Activated T-cell treated with anti-CD3 and anti-CD28 coated beads, Interleukin-2, amount 50 U/mL, for 4 hours (primary cell): Measurements from ENCODE around the gene EOLA2. TPM values are rescaled to one million over a fixed set of nuclear protein-coding genes. Genes with fewer than 3 reads are reported as not detected.
"Not testable (repeated sequence)": the region's sequence is repeated elsewhere in the genome, so short reads cannot be mapped to it uniquely, and the experiment has no call there.

ENCODE experiments used
- ATAC-seq, 2 donors: fragments of 200-7000 bp; cut with Tn5 transposase; one replicate each; pipeline ENCODE4 v1.10.0; 2021
- DNase-seq: peaks from one replicate; pipeline ENCODE4 v3.0.0-alpha.2; 2020
- H3K27me3 Mint-ChIP-seq: one replicate; pipeline ENCODE4 v1.8.0; 2021; ENCODE audit warnings: low read depth, mixed read lengths
- H3K36me3 Mint-ChIP-seq: one replicate; pipeline ENCODE4 v1.8.0; 2022; ENCODE audit warnings: mixed read lengths; ENCODE audit not compliant: insufficient read depth
- H3K4me1 Mint-ChIP-seq: one replicate; pipeline ENCODE4 v1.8.0; 2021; ENCODE audit warnings: low read depth, mixed read lengths
- H3K4me3 Mint-ChIP-seq: one replicate; pipeline ENCODE4 v1.8.0; 2021; ENCODE audit warnings: mild to moderate bottlenecking, moderate library complexity, mixed read lengths
- H3K9me3 Mint-ChIP-seq: one replicate; pipeline ENCODE4 v1.8.0; 2021; ENCODE audit warnings: mixed read lengths
- total RNA-seq, 3 donors: library from RNA; stranded (reverse); gene quantifications; one replicate each; pipeline ENCODE4 v1.2.1, GENCODE V29; 2021

Gene EOLA2
- 10 to 100 TPM; 45.9 to 51.4 (median 50.9) TPM for total RNA-seq

DNA sequence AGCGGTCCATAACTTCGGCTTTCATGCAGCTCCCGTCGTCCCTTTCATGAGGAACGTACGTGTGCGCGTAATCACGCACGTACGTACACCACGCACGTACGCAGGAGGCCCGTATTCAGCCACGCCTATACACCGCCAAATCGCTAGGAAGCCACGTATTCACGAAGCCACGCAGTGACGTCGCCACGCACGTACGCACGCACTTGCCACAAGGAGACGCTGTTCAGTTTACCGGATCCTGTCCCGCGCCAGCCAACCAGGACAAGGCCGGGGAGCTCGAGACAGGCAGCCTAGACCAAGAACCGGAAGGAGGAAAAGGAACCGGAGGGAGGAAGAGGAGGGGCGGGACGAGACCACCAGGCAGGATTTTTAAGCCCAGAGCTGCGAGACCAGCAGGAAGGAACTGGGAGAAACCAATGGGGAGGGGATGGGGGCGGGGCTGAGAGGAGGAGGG is at the start of gene EOLA2:
Gene EOLA2 (minus strand): TSS at position 65 of the 454 bp plus-strand sequence. CDS start 4,617 bp downstream, outside the sequence.
- peak within 1 kb of the TSS; percentile 88 for H3K4me3 Mint-ChIP-seq
- DNase-seq (peak; percentile 88), ATAC-seq (peak; percentile 61 to 63)
- H3K27me3 Mint-ChIP-seq: no peaks in the 10 kb centered on the region
- H3K4me1 Mint-ChIP-seq: no peaks in the 10 kb centered on the region
- no peaks in the 10 kb centered on the region for H3K9me3 Mint-ChIP-seq
- peaks cover 2% of the 10 kb centered on the region for H3K36me3 Mint-ChIP-seq

DNA sequence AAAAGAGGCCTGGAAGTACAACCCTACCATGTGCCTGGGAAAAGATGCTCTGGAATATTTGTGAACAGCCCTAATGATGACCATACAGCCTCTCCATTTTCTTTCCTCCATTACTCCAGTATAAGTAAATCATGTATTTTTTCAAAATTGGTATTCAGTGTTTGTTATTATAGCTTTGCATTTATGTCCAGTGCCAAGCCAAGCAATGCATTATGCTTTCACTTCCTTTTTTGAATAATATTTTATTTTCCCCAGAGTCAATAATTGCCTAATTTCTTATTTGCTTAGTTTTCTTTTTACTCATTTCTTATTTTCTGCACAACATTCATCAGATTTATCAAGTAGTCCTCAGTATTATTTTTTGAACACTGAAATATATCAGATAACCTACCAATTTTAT is 49.3 kb upstream of the EOLA2 start:
- ATAC-seq (no peak), DNase-seq (no peak)
- no peaks in the 10 kb centered on the region for H3K27me3 Mint-ChIP-seq
- peaks cover 3% of the 10 kb centered on the region for H3K36me3 Mint-ChIP-seq
- H3K9me3 Mint-ChIP-seq: no peaks in the 10 kb centered on the region
- H3K4me3 Mint-ChIP-seq: no peak overlapping the region
- no peaks in the 10 kb centered on the region for H3K4me1 Mint-ChIP-seq

DNA sequence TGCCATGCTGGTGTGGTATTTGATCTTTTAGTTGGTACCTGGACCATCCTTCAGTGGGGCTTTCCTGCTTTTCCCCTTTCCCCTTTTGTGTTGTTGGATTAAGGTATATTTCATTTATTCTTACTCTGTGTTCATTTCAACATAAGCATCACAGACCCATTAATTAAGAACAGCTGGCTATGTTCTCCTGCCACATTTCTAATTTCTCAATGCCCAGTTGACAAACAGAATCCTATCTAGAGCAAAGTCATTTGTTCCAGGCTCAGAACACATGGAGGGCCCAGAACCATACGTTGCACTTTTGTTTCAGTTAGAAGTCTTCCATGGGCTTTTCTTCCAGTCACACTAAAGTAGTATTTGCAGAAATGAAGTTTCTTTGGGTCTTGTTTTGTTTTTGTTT is 46.1 kb upstream of the EOLA2 start:
- no peak for ATAC-seq
- Mint-ChIP-seq H3K4me1 (no peaks in the 10 kb centered on the region), H3K9me3 (no peaks in the 10 kb centered on the region), H3K27me3 (no peaks in the 10 kb centered on the region), H3K4me3 (no peak overlapping the region), H3K36me3 (no peaks in the 10 kb centered on the region)
- no peak for DNase-seq

DNA sequence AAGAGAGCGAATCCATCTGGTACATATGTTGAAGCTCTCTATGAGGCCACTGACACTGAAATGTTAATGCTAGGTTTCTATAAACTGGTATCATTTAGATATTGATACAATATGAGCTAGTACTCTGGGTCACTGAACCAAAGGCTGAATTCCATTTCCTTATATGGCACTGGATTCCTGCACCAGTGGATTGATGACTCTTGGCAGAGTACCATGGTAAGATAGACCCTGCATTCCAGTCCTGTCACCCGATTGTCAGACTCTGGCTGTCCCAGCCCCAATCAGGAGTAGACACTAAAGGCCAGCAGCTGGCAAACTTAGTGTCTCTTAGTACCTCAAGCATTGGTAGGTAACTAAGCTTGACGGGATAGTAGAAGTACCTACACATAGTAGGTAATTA is 44.0 kb upstream of the EOLA2 start:
- no peak for DNase-seq
- Mint-ChIP-seq H3K4me3 (no peak overlapping the region), H3K9me3 (no peaks in the 10 kb centered on the region), H3K36me3 (no peaks in the 10 kb centered on the region), H3K27me3 (no peaks in the 10 kb centered on the region), H3K4me1 (no peaks in the 10 kb centered on the region)
- no peak for ATAC-seq

DNA sequence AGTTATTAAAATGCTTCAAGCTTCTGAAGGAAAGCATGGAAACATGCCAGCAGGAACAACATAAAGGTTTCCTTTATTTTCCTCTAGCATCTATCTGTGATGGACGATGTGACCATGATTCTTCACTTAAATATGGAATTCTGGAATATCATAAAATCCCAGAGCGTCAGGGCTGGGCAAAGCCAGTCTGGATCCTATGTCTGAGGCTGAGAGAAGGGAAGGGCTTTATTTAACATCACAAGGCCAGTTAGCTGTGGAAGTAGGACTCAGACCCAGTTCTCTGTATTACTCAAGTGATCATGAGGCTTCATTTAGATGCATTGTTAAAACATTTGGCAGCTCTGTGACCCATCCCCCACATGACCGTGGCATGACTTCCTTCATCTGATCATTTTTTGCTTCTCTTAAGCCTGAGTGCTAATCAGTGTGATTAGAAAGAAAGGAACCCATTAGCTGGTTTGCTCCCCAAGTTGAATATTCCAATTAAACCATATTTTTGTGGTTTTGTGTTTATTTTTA is 40.9 kb upstream of the EOLA2 start:
- Mint-ChIP-seq H3K9me3 (no peaks in the 10 kb centered on the region), H3K36me3 (no peaks in the 10 kb centered on the region), H3K27me3 (no peaks in the 10 kb centered on the region), H3K4me3 (no peak overlapping the region), H3K4me1 (no peaks in the 10 kb centered on the region)
- DNase-seq: no peak
- no peak for ATAC-seq

DNA sequence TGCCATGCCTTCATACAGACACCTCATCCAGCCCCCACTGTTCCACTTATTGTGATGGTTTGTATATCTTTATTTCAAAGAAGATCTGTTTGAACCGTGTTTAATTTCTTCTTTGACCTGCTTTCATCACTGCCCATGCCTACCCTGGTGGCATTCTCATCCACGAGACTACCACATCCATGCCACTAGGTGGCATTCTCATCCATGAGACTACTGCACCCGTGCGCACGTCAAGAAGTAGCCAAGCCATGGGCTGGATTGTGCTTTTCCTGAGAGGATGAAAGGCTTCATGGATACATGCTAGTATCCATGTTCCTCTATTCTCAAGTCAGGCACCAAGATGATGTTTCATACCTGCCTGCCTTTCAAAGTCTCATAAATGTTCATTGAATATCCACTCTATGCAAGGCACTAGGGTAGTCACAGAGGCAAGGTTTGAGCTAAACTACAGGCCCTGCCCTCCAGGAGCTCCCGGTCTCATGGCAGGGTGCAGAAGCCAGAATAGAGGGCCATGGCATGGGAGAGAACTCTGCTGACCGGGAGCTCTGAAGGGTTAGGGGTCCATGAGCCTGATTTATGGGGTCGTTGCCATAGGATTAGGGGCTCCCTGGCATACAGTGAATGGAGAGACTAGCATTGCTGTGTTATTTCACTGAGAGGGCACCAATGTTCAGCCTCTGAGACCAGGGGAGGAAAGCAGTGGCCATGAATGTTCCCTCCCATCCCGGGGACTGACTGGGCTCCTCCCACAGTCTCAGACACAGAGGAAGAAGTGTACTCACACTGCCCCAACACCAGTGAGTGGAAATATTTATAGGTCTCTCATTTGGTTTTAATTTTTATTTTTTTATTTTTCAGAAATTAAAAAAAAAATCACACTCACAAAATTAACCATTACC is 24.8 kb upstream of the EOLA2 start:
- no peaks in the 10 kb centered on the region for H3K9me3 Mint-ChIP-seq
- ATAC-seq (peak; percentile 63 to 75), DNase-seq (no peak)
- no peak overlapping the region for H3K4me3 Mint-ChIP-seq
- peaks cover 19% of the 10 kb centered on the region for H3K36me3 Mint-ChIP-seq
- H3K27me3 Mint-ChIP-seq: no peaks in the 10 kb centered on the region
- H3K4me1 Mint-ChIP-seq: no peaks in the 10 kb centered on the region

DNA sequence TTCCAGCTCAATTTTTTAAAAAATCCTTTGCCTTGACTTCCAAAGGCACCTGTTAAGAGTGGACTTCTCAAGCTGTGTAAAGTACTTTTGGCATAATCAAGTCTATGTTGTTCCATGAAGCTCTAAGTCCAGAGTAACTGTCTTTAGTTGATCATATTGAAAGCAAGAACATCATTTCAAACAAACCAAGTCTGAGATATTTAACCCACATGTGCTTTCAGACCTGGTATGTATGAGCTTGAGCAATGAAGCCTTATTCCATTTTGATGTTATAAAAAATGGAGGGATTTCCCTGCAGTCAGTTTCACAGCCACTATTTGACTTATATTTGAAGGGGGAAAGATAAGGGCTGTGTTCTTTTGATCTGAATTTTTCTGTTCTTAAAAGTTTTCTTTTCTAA is 23.7 kb upstream of the EOLA2 start:
- Mint-ChIP-seq H3K36me3 (peaks cover 16% of the 10 kb centered on the region), H3K4me3 (no peak overlapping the region), H3K4me1 (no peaks in the 10 kb centered on the region), H3K9me3 (no peaks in the 10 kb centered on the region), H3K27me3 (no peaks in the 10 kb centered on the region)
- ATAC-seq: no peak
- DNase-seq: no peak

DNA sequence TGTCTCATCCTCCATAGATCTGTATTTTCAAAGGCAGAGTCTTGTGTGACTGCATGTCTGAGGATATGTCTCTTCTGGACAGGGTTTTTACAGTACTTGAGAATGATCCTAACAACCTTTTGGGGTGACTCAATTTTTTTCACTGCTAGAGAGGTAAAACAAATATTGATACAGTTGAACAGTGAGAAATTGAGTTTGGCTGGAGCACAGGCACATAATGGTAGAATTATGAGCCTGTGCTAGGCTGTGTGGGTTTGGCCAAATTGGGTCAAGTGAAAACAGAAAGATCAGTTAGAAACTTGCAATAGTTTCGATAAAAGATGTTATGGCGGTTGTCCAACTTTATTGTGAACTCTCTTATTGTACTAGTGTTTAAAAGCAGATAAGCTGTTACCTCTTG is 23.3 kb upstream of the EOLA2 start:
- ATAC-seq: no peak

DNA sequence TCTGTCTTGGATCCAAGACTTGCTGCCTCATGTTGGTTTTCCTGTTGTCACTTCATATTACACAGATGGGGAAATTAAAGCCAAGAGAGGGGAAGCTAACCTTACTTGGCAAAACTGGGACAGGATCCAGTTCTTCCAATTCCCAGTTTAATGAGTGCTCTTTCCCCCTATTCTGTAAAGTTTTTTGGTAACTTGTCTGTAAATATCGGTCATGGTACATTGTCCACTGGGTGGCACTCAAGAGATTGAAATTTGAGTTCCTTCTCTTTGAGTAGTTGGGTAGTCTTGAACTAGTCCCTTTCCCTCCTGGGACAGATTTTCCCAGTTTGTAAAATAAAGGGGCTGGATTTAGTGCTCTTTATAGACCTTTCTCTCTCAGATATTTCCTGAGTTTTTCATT is 12.4 kb upstream of the EOLA2 start:
- H3K4me1 Mint-ChIP-seq: no peaks in the 10 kb centered on the region
- DNase-seq (no peak), ATAC-seq (no peak)
- H3K27me3 Mint-ChIP-seq: no peaks in the 10 kb centered on the region
- no peaks in the 10 kb centered on the region for H3K9me3 Mint-ChIP-seq
- peaks cover 8% of the 10 kb centered on the region for H3K36me3 Mint-ChIP-seq
- no peak overlapping the region for H3K4me3 Mint-ChIP-seq

More for the DNA sequence above, 23.3 kb upstream of the EOLA2 start:
- no peak for DNase-seq
- Mint-ChIP-seq H3K27me3 (no peaks in the 10 kb centered on the region), H3K4me3 (no peak overlapping the region), H3K4me1 (no peaks in the 10 kb centered on the region), H3K36me3 (peaks cover 16% of the 10 kb centered on the region), H3K9me3 (no peaks in the 10 kb centered on the region)

DNA sequence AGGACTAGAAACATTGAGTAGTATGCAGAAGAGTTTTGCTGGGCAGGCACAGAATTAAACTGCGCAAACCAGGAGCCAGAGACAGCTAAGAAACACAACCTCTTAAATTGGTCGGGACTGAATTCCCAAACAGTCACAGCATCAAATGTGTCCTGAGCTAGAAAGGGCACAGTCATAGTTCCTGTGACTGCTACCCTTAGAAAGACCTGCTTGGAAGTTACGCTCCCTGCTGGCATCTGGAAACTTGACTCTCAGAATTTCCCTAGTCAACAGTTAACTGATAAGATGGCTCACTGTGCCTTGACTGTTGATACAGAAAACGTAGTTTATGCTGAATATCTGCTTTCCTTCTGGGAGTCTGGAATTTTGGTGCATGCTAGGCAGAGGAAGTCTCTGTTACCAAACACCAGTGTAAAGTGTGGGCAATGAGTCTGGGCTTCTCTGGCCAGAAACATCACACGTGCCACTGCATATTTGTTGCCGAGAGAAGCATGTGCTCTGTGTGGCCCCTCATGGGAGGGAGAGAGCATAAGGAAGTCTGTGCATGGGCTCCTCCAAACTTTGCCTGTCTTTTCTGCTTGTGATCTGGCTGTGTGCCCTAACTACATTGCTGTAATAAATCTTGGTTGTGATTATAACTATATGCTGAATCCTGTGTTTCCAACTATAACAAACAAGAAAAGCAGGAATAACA is 11.6 kb upstream of the EOLA2 start:
- no peaks in the 10 kb centered on the region for H3K9me3 Mint-ChIP-seq
- H3K4me3 Mint-ChIP-seq: no peak overlapping the region
- H3K36me3 Mint-ChIP-seq: peaks cover 6% of the 10 kb centered on the region
- DNase-seq: no peak
- no peaks in the 10 kb centered on the region for H3K4me1 Mint-ChIP-seq
- no peak for ATAC-seq
- H3K27me3 Mint-ChIP-seq: no peaks in the 10 kb centered on the region

DNA sequence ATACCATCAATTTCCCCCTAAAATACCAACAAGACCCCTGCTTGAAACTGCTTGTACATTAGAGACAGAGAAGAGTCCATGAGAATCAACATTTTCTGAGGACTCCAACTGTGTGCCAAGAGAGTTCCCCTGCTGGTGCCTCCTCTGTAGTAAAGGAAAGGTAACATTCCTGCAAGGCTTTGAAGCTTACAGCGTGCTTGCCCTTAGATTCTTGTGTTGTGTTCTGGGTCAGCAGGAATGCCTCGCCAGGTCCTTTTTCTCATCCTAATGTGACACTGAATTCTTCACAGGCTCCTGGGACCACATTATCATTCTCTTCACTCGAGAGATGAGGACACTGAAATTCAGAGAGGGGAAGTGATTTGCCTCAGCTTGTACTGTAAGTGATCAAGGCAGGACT is 9.7 kb upstream of the EOLA2 start:
- no peak for ATAC-seq
- H3K4me1 Mint-ChIP-seq: no peaks in the 10 kb centered on the region
- DNase-seq: no peak
- no peak overlapping the region for H3K4me3 Mint-ChIP-seq
- H3K27me3 Mint-ChIP-seq: no peaks in the 10 kb centered on the region
- no peaks in the 10 kb centered on the region for H3K36me3 Mint-ChIP-seq
- H3K9me3 Mint-ChIP-seq: no peaks in the 10 kb centered on the region

DNA sequence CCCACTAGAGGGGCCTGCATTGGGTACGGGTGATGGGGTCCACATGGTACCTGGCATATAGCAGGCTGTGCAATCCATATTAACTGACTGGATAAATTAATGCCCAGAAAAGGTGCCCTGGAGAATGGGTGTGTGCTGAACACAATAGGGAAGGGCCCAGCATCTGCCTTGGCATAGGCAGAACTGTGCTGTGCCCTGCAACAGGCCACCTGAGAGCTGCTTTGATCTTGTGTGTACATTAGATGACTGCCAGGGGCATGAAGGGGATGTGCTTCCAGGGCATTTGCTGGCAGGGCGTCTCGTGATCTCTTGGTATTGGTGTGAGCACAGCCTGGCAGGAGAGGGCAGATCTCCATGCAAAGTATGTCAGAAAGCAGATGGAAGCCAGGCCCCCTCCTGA is 8.6 kb upstream of the EOLA2 start:
- H3K9me3 Mint-ChIP-seq, H3K4me3 Mint-ChIP-seq, H3K4me1 Mint-ChIP-seq, ATAC-seq, H3K27me3 Mint-ChIP-seq, H3K36me3 Mint-ChIP-seq, DNase-seq: not testable (repeated sequence)

DNA sequence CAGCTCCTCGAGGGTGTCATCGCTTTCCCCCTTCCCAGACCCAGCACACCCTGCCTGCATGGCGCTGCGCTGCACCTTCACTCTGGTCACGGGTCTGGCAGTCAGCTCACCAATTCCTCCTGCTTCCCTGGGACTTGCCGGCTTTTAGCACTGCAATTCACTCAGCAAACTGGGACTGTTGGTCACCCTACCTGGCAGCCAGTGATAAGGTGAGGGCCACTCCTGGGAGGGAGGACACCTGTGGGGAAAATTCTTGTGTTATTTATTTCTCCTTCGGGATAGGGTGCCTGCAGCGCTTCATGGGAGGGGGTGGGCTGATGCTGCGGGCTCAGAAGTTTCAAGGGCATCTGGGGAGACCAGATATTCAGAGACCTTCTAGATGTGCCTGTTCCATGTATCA is 7.5 kb upstream of the EOLA2 start:
- H3K36me3 Mint-ChIP-seq, DNase-seq, H3K4me1 Mint-ChIP-seq, ATAC-seq, H3K27me3 Mint-ChIP-seq, H3K4me3 Mint-ChIP-seq, H3K9me3 Mint-ChIP-seq: not testable (repeated sequence)

DNA sequence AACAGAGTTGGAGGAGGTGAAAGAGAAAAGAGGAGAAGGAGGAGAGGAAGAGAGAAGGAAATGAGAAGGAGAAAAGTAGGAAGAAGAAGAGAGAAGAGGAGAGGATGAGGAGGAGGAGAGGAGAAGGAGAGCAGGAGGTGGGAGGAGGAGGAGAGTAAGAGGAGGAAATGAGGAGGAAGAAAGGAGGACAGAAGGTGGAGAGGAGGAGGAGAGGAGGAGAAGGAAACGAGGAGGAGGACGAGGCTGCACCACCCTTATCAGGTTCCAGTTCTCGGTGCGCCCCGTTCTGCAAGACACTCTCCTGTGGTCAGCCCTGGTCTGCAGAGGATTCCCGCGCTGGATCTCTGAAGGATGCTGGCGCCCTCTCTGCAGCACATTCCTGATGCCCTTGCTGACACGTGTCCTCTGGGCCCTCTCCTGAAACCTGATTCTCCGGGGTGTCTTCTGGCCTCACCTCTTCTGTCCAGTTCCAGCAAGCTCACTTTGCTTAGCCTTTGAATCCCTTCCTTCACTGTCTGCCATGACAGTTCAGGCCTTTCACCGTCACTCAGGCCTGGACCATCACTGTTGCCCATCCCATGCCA is 6.9 kb upstream of the EOLA2 start:
- H3K4me3 Mint-ChIP-seq, ATAC-seq, H3K4me1 Mint-ChIP-seq: not testable (repeated sequence)

More for the DNA sequence above, 6.9 kb upstream of the EOLA2 start:
- H3K27me3 Mint-ChIP-seq, H3K36me3 Mint-ChIP-seq, DNase-seq, H3K9me3 Mint-ChIP-seq: not testable (repeated sequence)
